ENCODE measurements around the gene CTNNB1.

CTNNB1 gene

GRCh38 chr3:41175365-41175764, 23.9 kb upstream of the CTNNB1 start:
- POLR2A ChIA-PET (ENCODE audit: low non-redundant PET) = no interaction called here
- no peak for TF ChIP-seq CTCF (conservative IDR thresholded peaks at IDR 0.05; ENCODE audit: low read depth)
- DNase-seq (ENCODE audit: low spot score) = no peak
- CTCF ChIA-PET = no interaction called here
- H3K27ac ChIP-seq = no peak overlapping the region

- no peak overlapping the region for H3K27ac ChIP-seq
- CTCF ChIA-PET = no interaction called here
- POLR2A ChIA-PET (ENCODE audit: low non-redundant PET) = no interaction called here
- no peak for TF ChIP-seq CTCF (conservative IDR thresholded peaks at IDR 0.05; ENCODE audit: low read depth)
- DNase-seq (ENCODE audit: low spot score) = no peak
Observed at GRCh38 chr3:41176596-41176995, 22.7 kb upstream of the CTNNB1 start.

- TF ChIP-seq CTCF (conservative IDR thresholded peaks at IDR 0.05; ENCODE audit: low read depth) = no peak
- POLR2A ChIA-PET (ENCODE audit: low non-redundant PET) = no interaction called here
- no peak for DNase-seq (ENCODE audit: low spot score)
- CTCF ChIA-PET = no interaction called here
- no peak overlapping the region for H3K27ac ChIP-seq
Observed at GRCh38 chr3:41178576-41178975, 20.7 kb upstream of the CTNNB1 start.

- TF ChIP-seq CTCF (conservative IDR thresholded peaks at IDR 0.05; ENCODE audit: low read depth) = no peak
- H3K27ac ChIP-seq = no peak overlapping the region
- ChIA-PET CTCF (no interaction called here), POLR2A (ENCODE audit: low non-redundant PET) (no interaction called here)
- DNase-seq (ENCODE audit: low spot score) = no peak
Observed at GRCh38 chr3:41180396-41180795, 18.9 kb upstream of the CTNNB1 start.

GRCh38 chr3:41182504-41183059, 16.7 kb upstream of the CTNNB1 start:
- TF ChIP-seq CTCF (conservative IDR thresholded peaks at IDR 0.05; ENCODE audit: low read depth) = no peak
- no peak overlapping the region for H3K27ac ChIP-seq
- POLR2A ChIA-PET (ENCODE audit: low non-redundant PET) = no interaction called here
- CTCF ChIA-PET = no interaction called here
- no peak for DNase-seq (ENCODE audit: low spot score)

GRCh38 chr3:41184394-41184793, 14.9 kb upstream of the CTNNB1 start:
- DNase-seq (ENCODE audit: low spot score) = no peak
- no peak for TF ChIP-seq CTCF (conservative IDR thresholded peaks at IDR 0.05; ENCODE audit: low read depth)
- CTCF ChIA-PET = no interaction called here
- no peak overlapping the region for H3K27ac ChIP-seq
- POLR2A ChIA-PET (ENCODE audit: low non-redundant PET) = no interaction called here

GRCh38 chr3:41186297-41186696, 13.0 kb upstream of the CTNNB1 start:
- POLR2A ChIA-PET (ENCODE audit: low non-redundant PET) = no interaction called here
- no peak for TF ChIP-seq CTCF (conservative IDR thresholded peaks at IDR 0.05; ENCODE audit: low read depth)
- DNase-seq (ENCODE audit: low spot score) = no peak
- H3K27ac ChIP-seq = no peak overlapping the region
- CTCF ChIA-PET = interaction anchor here (0.6 kb wide), 1 partner anchor 445 kb away, joined by 3 read pairs; no protein-coding TSS in a partner anchor
